Measurements from ENCODE around the gene CELA3A.

Gene CELA3A

GRCh38 chr1:22043198-22043769 lies 41.8 kb downstream of the CELA3A start:
- no peak overlapping the region for H3K27ac ChIP-seq (ENCODE audit: low read depth, low read length)
- WGBS: 94% methylated on average over 2 of the region's 3 CpGs

GRCh38 chr1:22044690-22045420 lies 43.4 kb downstream of the CELA3A start:
- H3K9ac ChIP-seq (ENCODE audit: low read depth, low read length): no peak overlapping the region
- H3K27ac ChIP-seq (ENCODE audit: low read depth, low read length): peak overlapping the region; percentile 69; the same call in 1 of the 2 replicates
- H3K27me3 ChIP-seq (ENCODE audit: insufficient read depth, low read length): no peaks in the 10 kb centered on the region
- 66% methylated on average over 3 of the region's 3 CpGs for WGBS
- H3K4me1 ChIP-seq (ENCODE audit: insufficient read depth, low read length): peaks cover 13% of the 10 kb centered on the region
- no peak overlapping the region for H3K4me3 ChIP-seq (ENCODE audit: low read length)
- H3K36me3 ChIP-seq (ENCODE audit: insufficient read depth, low read length): no peaks in the 10 kb centered on the region
- no peaks in the 10 kb centered on the region for H3K9me3 ChIP-seq (ENCODE audit: insufficient read depth, low read depth, low read length)

More at GRCh38 chr1:22043198-22043769, 41.8 kb downstream of the CELA3A start:
- H3K9ac ChIP-seq (ENCODE audit: low read depth, low read length): no peak overlapping the region
- no peaks in the 10 kb centered on the region for H3K9me3 ChIP-seq (ENCODE audit: insufficient read depth, low read depth, low read length)
- H3K4me1 ChIP-seq (ENCODE audit: insufficient read depth, low read length): peaks cover 15% of the 10 kb centered on the region
- H3K36me3 ChIP-seq (ENCODE audit: insufficient read depth, low read length): no peaks in the 10 kb centered on the region
- no peak overlapping the region for H3K4me3 ChIP-seq (ENCODE audit: low read length)
- H3K27me3 ChIP-seq (ENCODE audit: insufficient read depth, low read length): no peaks in the 10 kb centered on the region

DNA sequence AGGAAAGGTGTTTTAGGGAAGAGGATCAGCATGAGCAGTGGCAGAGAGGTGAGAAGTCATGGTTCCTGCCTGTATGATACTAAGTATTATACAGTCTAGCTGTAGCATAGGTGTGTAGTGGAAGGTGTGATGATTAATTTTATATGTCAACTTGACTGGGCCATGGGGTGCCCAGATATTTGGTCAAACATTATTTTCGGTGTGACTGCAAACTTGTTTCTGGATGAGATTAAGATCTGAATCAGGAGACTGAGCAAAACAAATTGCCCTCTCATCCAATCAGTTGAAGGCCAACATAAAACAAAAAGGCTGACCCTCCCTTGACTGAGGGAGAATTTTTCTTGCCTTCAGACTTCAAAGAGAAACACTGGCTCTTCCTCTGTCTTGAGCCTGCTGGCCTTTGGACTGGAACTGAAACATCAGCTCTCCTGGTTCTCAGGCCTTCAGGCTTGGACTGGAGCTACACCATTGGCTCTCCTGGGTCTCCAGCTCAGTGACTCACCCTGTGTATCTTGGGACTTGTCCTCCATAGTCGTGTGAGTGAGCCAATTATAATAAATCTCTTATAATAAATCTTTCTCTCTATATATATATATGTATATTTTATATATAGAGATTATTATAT lies 44.3 kb downstream of the CELA3A start:
- no peaks in the 10 kb centered on the region for H3K9me3 ChIP-seq (ENCODE audit: insufficient read depth, low read depth, low read length)
- no peaks in the 10 kb centered on the region for H3K36me3 ChIP-seq (ENCODE audit: insufficient read depth, low read length)
- no peak overlapping the region for H3K9ac ChIP-seq (ENCODE audit: low read depth, low read length)
- H3K27ac ChIP-seq (ENCODE audit: low read depth, low read length): no peak overlapping the region
- no peaks in the 10 kb centered on the region for H3K27me3 ChIP-seq (ENCODE audit: insufficient read depth, low read length)
- WGBS: 89% methylated on average over 1 of the region's 2 CpGs
- peaks cover 13% of the 10 kb centered on the region for H3K4me1 ChIP-seq (ENCODE audit: insufficient read depth, low read length)
- no peak overlapping the region for H3K4me3 ChIP-seq (ENCODE audit: low read length)

GRCh38 chr1:22048351-22049192 lies 47.1 kb downstream of the CELA3A start:
- Histone ChIP-seq H3K27me3 (ENCODE audit: insufficient read depth, low read length) (no peaks in the 10 kb centered on the region), H3K27ac (ENCODE audit: low read depth, low read length) (no peak overlapping the region), H3K4me3 (ENCODE audit: low read length) (no peak overlapping the region), H3K4me1 (ENCODE audit: insufficient read depth, low read length) (peaks cover 9% of the 10 kb centered on the region), H3K9me3 (ENCODE audit: insufficient read depth, low read depth, low read length) (no peaks in the 10 kb centered on the region), H3K36me3 (ENCODE audit: insufficient read depth, low read length) (no peaks in the 10 kb centered on the region), H3K9ac (ENCODE audit: low read depth, low read length) (no peak overlapping the region)
- WGBS: 89% methylated on average over 8 of the region's 8 CpGs

DNA sequence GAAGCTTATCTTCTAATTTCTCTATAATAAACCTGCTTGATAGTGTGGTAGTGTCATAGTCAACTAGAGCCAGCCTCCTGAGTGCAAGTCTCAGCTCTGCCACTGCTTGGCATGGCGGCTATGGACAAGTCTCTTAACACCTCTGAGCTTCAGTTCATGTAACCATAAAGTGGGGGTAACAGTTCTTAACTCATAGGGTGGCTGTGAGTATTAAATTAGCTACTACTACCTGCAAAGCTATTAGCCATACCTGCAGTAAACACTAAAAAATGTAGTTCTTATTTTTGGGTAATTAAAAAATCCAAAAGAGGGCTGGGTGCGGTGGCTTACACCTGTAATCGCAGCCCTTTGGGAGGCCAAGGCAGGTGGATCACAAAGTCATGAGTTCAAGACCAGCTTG lies 48.9 kb downstream of the CELA3A start:
- Histone ChIP-seq H3K9ac (ENCODE audit: low read depth, low read length) (no peak overlapping the region), H3K4me1 (ENCODE audit: insufficient read depth, low read length) (peaks cover 5% of the 10 kb centered on the region; the same call in 1 of the 2 replicates), H3K27me3 (ENCODE audit: insufficient read depth, low read length) (no peaks in the 10 kb centered on the region), H3K4me3 (ENCODE audit: low read length) (no peak overlapping the region), H3K27ac (ENCODE audit: low read depth, low read length) (no peak overlapping the region), H3K9me3 (ENCODE audit: insufficient read depth, low read depth, low read length) (no peaks in the 10 kb centered on the region), H3K36me3 (ENCODE audit: insufficient read depth, low read length) (no peaks in the 10 kb centered on the region)
- 94% methylated on average over 3 of the region's 3 CpGs for WGBS

- H3K9ac ChIP-seq (ENCODE audit: low read depth, low read length): no peak overlapping the region
- H3K4me1 ChIP-seq (ENCODE audit: insufficient read depth, low read length): peaks cover 3% of the 10 kb centered on the region; the same call in 1 of the 2 replicates
- peaks cover 6% of the 10 kb centered on the region; the same call in 1 of the 2 replicates for H3K36me3 ChIP-seq (ENCODE audit: insufficient read depth, low read length)
- no peaks in the 10 kb centered on the region for H3K9me3 ChIP-seq (ENCODE audit: insufficient read depth, low read depth, low read length)
- H3K27me3 ChIP-seq (ENCODE audit: insufficient read depth, low read length): no peaks in the 10 kb centered on the region
- 92% methylated on average over 12 of the region's 13 CpGs for WGBS
- H3K27ac ChIP-seq (ENCODE audit: low read depth, low read length): no peak overlapping the region
- no peak overlapping the region; the same call in 1 of the 2 replicates for H3K4me3 ChIP-seq (ENCODE audit: low read length)
Measured at GRCh38 chr1:22051607-22052114, 50.2 kb downstream of the CELA3A start.

DNA sequence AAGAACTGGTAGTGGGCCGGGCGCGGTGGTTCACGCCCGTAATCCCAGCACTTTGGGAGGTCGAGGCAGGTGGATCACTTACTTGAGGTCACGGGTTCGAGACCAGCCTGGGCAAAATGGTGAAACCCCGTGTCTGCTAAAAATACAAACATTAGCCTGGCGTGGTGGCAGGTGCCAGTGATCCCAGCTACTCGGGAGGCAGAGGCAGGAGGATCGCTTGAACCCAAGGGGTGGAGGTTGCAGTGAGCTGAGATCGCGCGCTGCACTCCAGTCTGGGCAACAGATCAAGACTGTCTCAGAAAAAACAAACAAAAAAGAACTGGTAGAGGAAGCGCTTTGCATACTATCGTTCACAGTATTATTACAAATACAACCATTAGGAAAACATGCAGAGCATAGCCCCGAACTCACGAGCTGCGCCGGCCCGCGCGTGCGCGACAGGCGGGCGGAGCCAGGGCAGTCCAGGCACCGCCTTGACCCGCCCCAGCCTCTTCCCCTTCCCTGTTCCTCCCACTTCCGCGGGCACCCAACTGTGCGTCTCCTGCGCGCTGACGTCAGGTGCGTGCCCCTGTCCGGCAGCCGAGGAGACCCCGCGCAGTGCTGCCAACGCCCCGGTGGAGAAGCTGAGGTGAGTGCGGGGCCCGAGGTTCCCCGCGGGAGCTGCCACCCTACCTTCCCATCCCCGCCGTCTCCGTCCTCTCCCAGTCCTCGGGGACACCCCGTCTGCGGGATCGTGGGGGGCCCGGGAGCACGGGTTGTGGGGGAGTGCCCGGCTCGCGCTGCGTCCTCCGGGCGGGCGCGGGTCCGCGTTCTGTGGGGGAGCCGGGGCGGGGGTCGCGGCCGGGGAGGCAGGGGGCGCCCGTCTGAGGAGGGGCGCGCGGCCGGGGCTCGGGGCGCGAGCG lies 50.9 kb downstream of the CELA3A start, which contains the start of gene CDC42:
TSS of gene CDC42 (plus strand) at position 595 of the 902 bp plus-strand sequence. CDS start 25,770 bp downstream, outside the sequence.
- H3K27ac ChIP-seq (ENCODE audit: low read depth, low read length): peak within 1 kb of the TSS; percentile 99
- peak within 1 kb of the TSS; percentile 86 for H3K4me3 ChIP-seq (ENCODE audit: low read length)
- WGBS: 17% methylated on average over 81 of the region's 81 CpGs
- no peaks in the 10 kb centered on the region for H3K9me3 ChIP-seq (ENCODE audit: insufficient read depth, low read depth, low read length)
- peak within 1 kb of the TSS; percentile 93 for H3K9ac ChIP-seq (ENCODE audit: low read depth, low read length)
- no peaks in the 10 kb centered on the region for H3K27me3 ChIP-seq (ENCODE audit: insufficient read depth, low read length)
- H3K36me3 ChIP-seq (ENCODE audit: insufficient read depth, low read length): peaks cover 9% of the 10 kb centered on the region; the same call in 1 of the 2 replicates
- peaks cover 3% of the 10 kb centered on the region; the same call in 1 of the 2 replicates for H3K4me1 ChIP-seq (ENCODE audit: insufficient read depth, low read length)

GRCh38 chr1:22053017-22053860 lies 51.8 kb downstream of the CELA3A start:
- H3K9me3 ChIP-seq (ENCODE audit: insufficient read depth, low read depth, low read length): no peaks in the 10 kb centered on the region
- H3K27ac ChIP-seq (ENCODE audit: low read depth, low read length): peak overlapping the region; percentile 99; the same call in 1 of the 2 replicates
- H3K27me3 ChIP-seq (ENCODE audit: insufficient read depth, low read length): no peaks in the 10 kb centered on the region
- peaks cover 3% of the 10 kb centered on the region; the same call in 1 of the 2 replicates for H3K4me1 ChIP-seq (ENCODE audit: insufficient read depth, low read length)
- peak overlapping the region; percentile 86 for H3K4me3 ChIP-seq (ENCODE audit: low read length)
- H3K36me3 ChIP-seq (ENCODE audit: insufficient read depth, low read length): peaks cover 9% of the 10 kb centered on the region; the same call in 1 of the 2 replicates
- H3K9ac ChIP-seq (ENCODE audit: low read depth, low read length): peak overlapping the region; percentile 93
- WGBS: under 1% methylated on average over 56 of the region's 70 CpGs

Measured in HUES64 (cell line).